Endothelial cell of hepatic sinusoid (primary cell): ENCODE data around the gene JPH4.

Experiments used
- in situ Hi-C: cut with HindIII; loops from 2 replicates; pipeline ENCODE4 v1.10.0; 2017; ENCODE audit warnings: low sequenced_read_pairs

JPH4 gene

DNA sequence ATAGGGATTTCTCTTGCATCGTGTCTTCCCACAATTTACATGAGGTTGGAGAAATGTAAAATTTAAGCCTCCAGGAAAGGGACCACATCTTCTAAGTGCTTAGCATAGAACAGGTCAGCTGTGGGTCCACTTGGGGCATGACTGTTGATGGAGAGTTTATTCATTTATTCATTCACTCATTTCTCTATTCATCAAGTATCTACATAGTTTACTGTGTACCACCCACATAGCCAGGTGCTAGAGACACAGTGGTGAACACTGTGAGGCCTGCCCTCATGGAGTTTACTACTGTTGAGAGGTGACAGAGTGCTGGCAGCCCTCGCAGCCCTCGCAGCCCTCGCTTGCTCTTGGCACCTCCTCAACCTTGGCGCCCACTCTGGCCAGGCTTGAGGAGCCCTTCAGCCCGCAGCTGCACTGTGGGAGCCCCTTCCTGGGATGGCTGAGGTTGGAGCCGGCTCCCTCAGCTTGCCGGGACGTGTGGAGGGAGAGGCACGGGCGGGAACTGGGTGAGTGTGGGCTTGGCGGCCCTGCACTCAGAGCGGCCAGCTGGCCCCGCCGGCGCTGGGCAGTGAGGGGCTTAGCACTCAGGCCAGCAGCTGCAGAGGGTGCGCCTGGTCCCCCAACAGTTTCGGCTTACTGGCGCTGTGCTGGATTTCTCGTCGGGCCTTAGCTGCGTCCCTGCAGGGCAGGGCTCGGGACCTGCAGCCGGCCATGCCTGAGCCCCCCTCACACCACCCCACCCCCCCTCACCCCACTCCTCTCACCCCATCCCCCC, 1.7 kb upstream of the JPH4 start:
- in situ Hi-C loops = no loop called here

DNA sequence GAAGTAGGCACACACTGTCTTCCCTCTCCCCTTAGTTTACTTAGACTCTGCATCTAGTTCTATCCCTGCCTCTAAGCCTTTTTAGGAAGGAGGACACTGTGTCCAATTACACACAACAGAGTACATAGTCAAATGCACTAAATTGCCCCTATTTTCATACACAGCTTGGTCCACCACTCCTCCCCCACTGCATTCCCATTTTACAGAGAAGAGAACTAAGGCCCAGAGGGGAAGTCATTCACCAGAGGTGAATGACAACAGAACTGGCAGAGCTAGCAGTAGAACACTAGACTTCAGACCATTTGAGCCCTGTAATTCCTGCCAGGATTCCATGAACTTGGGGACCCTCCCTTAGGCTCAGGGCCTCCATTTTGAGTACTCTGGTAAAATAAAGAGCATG, 1.1 kb upstream of the JPH4 start:
- in situ Hi-C loops = no loop called here

DNA sequence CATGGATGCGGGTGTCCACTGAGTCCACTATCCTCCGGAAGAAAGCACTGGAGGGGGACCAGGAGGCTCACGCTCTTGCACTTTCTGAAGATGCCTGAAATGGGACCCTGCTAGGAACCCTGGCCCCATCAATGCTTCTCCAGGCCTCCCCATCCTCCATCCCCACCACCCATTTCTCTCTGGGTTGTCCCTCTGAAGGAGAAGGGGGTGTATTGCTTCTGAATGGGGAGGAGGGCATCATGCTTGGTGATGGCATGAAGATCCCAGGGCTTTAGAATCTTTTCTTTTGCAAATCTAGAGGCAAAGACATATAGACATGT, 681 bp upstream of the JPH4 start:
- in situ Hi-C loops = no loop called here

DNA sequence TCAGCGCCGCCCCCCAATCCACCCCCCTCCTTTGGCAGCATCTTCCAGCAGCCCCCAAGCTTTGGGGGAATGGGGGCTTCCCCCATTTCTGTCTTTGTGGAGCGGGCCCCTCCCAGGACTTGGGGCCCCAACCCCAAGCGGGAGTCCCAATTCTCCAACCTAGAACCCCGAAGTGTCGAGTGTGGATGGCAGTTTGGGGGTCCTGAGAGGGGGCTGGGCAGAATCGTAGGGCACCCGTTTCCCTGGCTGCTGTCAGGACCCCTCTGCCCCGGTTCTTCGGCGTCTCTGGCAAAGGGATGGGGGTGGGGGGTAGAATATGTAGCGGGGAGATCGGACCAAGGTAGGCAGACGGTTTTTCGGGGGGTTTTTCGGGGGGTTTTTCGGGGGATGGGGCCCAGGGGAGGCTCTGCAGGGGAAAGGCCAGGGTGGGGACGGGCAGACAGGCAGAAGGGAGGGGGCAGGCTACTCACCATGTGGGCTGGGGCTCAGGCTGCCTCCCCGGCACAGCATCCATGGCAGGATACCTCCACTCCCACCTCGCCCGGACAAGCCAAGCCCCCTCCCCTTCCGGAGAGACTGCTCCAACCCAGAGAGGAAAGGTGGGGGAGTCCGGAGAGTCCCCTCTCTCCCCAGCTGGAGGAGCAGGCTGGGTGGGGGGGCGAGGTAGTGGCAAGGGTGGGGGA, 739 bp downstream of the JPH4 start:
- in situ Hi-C loops = no loop called here

DNA sequence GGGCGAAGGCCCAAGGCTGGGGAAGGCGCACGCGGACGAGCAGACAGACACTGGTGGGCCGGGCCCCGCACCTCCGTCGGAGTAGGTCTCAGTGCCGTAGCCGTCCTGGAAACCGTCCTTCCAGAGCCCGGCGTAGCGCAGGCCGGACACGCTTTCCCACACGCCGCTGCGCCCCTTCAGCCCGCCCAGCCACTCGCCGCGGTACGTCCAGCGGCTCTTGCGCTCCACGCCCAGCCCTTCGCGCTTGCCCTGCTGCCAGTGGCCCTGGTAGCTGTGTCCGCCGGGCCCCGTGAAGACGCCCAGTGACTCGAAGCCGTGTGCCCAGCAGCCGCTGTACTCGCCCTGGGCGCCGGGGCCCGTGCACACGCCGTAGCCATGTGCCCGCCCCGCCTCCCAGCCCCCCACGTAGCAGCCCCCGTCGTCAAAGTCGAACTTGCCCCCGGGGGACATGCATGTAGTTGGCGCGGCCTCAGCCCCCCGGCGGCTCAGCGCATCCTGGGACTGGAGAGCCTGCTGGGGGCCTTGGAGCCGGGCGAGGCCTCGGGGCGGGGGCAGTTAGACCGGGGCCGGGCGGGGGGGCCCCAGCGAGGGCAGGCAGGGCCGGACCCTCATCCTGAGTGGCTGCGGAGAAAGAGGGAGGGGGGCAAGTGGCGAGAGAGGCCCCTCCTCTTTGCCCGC, 1.4 kb downstream of the JPH4 start:
- in situ Hi-C loops = no loop called here

DNA sequence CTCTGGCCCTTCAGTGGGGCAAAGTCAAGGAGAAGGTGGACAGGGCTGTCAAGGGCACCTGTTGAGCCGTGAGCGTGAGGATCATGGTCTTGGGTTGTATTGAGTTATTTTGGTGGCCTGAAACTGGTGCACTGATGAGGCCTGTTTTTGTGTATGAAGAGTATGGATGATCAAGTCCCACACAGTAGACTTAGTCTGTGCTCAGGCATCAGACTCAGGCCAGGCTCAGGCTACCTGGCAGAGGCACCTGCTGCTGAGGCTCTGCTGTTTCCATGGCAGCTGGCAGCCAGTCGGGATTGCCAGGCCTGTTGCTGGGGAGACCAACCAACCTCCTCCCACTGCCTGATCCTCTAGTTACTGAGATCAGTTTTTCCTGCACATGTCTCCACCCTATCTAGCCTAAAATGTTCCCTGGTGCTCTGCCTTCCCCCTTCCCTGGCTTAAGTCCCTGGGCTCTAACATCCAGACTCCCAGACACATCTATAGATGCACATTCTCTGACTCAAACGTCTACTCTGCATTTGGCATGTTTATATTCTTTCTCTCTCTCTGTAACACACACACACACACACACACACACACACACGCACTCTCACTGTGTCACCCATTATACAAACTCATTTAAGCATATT, 5.1 kb downstream of the JPH4 start:
- in situ Hi-C loops = no loop called here

DNA sequence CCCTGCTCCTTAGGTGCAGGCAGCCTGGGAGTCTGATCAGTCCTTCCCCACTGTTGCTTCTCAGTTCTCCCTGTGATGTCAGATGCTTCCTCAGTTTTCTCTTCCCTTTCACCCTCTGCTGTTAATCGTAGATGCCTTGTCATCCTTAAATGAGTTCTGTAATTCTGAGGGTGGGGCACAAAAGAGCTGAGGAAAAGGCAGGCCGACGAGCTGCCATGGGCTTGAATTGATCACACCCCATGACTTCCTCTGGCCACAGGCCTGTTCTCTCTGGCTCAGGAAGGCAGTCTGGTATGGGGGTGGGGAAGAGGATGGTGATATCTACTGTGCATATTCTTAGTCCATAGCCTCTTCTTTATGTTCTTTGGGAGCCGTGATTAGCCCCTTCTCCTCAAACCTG, 5.8 kb downstream of the JPH4 start:
- in situ Hi-C loops = no loop called here

DNA sequence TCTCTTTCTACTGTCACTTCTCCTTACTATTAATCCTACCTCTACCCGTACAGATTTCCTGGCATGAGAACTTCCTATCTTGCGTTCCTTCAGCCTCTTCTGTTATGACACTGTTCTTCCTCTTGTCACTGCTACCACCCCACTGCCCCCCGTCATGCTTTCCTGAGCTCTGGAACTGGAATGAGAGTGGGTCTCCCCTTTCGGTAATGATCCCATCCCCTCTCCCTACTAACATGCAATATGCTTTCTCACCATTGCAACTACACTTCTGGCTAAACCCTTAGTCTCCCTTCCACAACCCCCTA, 6.1 kb downstream of the JPH4 start:
- in situ Hi-C loops = no loop called here

DNA sequence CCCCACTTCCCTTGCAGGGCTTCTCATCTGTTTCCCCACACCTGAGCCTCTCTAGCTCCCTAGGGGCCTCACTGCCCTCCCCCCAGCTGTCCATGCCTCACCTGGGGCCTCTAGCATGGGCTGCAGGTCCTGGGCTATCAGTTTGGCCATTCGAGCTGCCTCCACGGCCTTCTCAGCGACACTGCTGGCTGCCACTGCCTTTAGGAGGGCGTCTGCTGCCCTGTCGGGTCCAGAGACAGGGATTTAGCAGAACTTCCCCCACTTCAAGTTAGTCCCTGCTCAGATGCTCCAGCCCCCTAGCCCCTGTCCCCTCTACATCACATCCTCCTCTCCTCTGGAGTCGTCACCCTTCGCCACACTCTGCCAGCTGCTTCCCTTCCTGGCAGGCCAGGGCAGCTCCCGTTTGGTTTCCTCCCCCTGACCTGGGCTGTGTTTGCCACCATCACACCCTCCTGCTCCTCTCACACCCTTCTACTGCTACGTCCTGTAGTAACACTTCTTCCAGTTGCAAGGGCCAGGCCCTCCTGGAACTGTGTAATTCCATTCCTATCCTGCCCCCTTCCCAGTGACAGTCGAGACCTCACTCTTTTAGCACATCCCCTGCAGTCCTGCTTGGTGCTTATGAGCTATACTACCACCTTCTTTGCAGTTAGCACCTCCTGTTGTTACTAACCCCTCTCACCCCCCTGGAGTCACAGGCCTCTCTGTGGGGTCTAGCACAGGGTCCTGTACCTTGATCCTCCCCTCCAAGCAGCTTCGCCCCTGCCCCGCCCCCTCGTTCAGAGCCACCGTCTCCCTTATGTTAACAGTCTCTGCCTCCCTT, 6.7 kb downstream of the JPH4 start:
- in situ Hi-C loops = no loop called here

DNA sequence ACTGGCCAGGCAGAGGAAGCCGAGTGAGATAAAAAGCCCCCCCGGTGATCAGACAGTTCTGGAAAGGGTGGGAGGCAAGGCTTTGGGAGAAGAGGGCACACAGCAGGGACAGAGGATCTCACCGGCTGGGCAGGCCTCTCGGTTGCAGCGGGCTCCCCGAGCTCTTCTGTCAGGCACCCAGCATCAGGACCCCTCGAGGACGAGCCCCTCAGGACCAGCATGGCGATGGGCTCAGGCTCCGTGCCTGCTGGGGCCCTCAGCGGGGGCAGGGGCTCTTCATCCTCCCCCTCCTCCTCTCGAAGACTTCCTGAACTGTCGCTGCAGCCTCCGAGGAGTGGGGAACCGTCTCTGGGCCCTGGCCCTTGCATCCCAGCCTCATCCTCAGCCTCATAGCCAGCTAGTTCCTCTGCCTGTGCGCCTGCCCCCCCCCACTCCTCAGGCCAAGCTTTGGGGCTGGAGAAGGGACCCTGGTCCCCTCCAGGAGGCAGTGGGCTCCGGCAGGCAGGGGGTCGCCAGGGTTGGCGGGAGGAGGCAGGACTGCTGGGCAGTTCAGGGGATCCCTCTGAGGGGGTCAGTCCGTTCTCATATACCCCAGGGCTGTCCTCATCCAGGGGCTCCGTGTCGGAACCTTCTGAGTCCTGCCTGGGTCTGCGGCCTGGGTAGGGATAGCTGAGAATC, 7.6 kb downstream of the JPH4 start:
- in situ Hi-C loops = no loop called here

DNA sequence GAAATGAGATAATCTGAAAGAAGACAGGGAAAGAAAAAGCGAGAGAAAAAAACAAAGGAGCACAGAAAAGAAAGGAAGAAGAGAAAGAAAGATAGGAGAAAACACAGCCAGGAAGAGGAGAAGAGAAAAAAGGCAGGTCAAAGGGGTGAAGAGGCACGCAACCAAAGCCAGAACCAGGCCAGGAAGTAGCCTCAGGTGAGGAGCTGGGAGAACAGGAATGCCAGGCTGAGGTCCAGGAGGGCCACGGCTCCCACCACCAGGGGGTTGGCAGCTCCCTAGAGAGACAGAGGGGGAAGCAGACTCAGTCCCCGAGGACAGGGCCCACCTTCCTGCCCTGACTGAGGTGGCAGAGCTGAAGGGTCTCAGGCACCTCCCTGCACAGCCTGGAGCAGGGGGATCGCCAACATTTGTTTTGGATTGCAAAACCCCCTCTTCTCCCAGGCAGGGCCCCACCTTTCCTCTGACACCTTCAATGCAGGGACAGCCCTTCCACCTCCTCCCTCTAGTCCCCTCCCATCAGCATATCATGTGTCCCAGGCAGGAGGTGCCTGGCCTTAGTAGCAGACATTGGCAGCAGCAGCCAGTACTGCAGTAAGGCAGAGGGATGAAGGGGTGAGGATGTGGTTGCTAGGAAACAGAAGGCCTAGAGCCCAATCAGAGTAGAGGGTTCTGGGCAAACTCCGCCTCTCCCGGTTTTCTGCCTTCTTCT, 9.0 kb downstream of the JPH4 start:
- in situ Hi-C loops = no loop called here

DNA sequence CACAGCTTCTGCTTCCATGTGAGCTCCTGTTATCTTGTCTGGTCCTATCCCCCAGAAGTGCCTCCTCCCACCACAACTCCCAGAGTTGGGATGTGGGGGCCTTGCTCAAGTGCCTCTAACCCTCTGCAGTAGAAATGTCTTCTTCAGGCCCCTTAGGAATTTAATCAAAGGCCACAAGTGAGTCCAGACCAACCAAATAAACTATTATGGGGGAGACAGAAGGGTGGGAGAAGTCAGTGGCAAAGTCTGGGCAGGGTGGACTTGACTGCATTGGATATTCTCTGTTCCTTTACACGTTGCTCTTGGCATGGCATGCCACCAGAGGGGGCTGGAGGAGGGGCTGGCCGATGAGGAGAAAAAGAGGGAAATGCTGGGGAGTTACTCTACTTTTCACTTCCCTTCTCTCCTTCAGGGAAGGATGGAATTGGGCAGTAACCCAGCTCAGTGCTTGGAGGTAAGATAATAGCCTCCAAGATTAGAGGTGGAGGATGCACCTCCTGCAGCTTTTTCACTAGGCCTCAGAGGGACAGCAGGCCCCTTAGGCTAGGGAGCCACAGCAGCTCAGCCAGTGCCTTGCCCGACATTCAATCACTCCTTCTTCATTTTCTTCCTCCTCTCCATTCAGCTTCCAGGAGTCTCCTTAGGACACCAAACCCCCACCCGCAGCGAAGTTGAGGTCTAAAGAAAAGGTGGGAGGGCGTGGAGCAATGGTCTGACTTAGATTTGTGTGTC, 9.8 kb downstream of the JPH4 start:
- in situ Hi-C loops = no loop called here

DNA sequence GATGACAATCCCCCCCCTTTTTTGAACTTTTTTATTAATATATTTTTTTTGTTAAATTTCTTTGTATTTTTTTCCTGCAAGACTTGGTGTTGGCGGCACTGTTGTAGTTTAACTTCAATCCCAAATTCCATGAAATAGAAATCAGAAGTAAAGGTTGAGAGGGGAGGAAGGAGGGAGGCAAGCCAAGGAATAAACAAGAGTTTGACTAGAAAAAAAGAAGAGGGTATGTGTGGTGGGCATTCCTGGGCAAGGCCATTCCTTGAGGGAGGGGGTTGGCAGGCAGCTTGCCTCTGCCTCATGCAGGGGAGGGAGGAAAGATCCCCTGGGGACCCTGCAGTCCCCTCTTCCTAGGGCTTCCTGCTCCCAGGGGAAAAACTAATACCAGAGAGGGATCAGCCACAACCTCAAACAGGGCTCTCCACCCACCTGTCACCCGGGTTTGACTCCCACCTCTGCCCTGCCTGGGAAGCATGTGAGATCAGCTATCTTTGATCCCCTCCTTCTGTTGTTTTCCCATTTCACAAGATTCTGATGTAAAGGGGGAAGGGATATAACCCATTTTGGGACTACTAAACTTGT, 10.5 kb downstream of the JPH4 start:
- in situ Hi-C loops = no loop called here

DNA sequence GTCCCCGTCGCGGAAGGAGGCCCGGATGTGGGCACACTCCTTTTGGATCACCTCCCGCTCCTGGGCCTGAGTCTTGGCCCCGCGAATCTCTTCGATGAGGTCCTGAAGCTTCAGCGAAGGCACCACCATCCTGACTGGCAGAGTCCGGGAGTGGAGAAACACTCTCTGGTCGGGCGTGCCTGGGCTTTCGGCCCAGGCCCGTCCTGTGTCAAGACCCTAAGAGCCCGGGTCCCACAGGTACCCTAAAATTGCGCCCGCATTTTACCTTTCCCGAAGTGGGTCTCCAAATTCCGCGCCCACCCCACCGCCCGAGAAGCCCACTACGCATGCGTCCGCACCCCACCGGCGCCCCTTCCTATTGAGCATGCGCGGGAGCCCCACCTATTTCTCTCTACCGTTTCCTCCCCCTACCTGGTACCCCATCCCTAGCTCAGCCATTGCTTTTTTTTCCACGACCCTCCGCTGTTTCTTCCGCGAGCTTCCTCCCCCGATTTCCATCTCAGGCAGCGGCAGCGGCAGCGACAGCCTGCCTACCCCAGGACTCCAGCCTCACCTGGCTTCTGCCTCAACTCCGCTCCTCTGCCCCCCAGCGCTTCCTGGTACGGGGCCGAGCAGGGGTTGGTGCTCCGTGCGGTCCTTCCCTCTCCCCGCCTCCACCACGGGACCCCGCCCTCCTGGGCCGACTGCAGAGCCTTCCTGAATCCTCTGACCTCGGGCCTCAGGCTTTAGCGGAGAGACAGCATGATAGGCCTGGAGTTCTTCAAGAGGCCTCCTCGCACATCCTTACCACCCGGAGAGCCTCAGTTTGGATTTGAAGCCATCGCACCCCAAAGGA, 11.2 kb downstream of the JPH4 start, which contains the start of gene AP1G2:
Gene AP1G2, minus strand, starts transcription at position 606 of the 835 bp plus-strand sequence. Its CDS starts 477 bp downstream, at position 129.
- in situ Hi-C loops = no loop called here

DNA sequence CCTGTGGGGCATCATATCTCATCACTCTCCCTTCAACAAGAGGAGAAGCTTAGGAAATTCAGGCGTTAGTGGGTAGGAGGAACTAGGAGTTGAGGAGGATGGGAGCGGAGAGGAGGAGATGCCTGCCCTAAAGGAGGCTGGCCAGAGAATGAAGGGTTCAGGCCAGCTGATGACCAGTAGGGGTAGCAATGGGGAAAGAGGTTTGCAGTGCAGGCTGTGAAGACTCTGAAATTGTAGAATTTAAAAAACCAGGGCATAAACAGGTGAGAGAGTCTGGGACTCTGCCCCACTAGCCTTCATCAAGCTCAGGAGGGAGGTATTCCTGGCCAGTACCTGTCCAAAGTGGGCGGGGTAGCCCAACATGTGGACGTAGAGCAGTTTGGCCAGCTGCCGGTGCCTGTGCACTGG, 11.8 kb downstream of the JPH4 start:
- in situ Hi-C loops = no loop called here

DNA sequence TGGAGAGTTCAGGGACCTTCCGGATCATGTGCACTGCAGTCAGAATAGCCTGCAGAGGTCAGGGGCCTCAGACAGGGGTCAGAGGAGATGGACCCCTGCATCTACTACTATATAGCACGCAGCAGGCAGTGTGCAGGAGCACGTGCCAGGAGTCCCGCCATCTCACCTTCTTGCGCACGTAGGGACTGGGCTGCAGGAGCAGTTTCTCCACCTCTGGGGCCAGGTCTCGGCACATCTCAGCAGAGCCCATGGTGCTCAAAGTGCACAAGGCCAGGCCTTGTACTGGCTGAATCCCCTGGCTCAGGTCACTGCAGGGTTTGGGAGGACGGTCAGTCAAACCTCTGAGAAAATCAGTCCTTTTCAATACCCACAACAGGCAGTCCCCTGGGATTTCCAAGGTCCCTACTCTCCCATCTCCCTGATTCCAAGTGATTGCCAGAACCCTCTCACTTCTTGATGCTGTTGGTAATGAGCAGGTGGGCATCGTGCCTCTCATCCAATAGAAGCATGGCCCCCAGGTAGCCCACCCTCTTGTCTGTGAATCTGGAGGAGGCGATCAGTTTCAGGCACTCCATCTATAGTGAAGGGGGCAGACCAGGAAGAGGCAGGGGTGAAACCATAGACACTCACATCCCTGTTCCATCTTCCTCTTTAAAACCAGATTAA, 12.3 kb downstream of the JPH4 start:
- in situ Hi-C loops = no loop called here

DNA sequence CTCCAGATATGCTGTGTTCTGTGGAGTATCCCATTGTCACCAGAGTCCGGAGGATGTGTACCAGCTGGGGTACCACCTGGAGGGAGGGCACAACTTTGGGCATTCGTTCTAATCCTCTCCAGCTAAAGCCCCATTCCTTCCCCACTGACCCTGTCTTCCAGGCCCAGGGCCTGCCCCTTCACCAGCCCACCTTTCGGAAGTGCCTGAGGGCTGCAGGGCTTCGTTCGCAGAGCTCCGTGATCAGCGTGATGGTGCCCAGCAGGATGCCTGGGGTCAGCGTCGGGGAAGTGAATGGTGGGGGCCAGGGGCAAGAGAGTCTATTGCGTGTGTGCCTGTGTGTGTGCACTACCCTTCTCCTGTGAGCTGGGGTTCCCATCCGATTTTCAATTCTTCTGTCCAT, 13.0 kb downstream of the JPH4 start:
- in situ Hi-C loops = no loop called here
